Stimulated activated CD8-positive, alpha-beta memory T cell treated with anti-CD3 and anti-CD28 coated beads, Interleukin-15, amount 100 ng/mL, for 48 hours (primary cell): ENCODE results near the gene XCR1.

ENCODE experiments used
- DNase-seq, 2 donors: peaks; one replicate each; pipeline ENCODE4 v3.0.0-alpha.2; 2020; ENCODE audit warnings: low read depth in 2 of 2

XCR1 gene

DNA sequence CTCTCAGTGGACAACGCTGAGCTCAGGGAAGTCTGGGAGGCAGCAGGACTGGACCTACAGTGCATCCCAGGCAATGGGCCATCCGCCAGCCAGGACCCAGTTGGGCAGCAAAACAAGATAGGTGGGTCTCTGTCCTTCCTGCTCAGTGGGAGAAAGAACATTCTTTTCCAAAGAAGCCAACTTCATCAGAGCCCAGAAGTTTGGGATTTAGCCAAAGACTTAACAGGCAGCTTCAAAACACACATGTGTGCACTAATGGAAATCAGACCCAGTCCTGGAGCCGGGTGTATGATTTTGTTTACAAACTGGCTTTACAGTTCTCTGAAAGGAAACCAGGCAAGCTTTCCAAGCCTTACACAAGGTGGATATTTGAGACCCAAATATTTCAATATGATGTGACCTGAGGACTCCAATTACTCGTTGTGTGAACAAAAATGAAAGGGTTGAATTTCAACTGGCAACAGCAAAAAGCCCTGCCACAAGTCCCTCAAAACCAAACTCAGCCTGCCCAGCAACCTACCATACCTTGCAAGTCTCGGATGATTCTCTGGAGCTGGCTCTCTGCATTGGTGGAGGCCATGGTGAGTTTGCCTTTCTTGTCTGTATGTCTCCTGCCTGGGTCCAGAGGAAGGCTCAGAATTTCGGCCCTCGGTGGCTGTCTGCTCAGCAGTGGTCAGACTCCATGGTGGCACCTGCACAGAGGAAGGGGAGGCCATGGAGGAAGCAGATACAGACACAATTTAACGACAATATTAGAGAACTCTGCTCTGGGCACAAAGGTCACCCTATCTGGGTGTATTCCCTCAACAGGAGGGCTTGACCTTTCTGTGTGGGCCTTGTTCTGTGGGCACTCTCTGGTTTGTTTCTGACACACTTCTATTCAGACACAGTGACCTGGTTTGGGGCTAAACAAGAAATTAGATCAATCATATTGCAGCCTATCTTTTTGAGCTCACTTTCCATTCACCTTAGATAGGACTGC is 42.7 kb downstream of the XCR1 start:
- no peak for DNase-seq

DNA sequence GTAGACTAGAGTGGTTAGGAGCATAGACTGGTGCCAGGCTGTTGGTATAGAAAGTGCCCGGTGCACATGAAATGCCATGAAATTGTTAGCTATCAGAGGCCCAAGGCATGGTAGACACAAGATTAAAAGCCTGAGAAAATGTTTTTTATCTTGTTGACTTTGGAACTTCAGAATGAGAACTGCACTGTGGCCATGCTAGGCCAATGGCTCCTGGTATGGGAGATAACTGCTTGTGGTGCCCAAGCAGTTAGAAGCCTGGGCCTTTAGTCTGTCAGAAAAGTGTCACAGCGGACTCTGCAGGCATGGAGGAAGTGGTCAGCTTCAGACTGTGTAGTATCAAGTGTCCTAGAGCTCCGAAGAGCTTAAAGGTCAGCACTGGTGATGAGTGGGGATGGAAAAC is 43.5 kb downstream of the XCR1 start:
- no peak for DNase-seq

DNA sequence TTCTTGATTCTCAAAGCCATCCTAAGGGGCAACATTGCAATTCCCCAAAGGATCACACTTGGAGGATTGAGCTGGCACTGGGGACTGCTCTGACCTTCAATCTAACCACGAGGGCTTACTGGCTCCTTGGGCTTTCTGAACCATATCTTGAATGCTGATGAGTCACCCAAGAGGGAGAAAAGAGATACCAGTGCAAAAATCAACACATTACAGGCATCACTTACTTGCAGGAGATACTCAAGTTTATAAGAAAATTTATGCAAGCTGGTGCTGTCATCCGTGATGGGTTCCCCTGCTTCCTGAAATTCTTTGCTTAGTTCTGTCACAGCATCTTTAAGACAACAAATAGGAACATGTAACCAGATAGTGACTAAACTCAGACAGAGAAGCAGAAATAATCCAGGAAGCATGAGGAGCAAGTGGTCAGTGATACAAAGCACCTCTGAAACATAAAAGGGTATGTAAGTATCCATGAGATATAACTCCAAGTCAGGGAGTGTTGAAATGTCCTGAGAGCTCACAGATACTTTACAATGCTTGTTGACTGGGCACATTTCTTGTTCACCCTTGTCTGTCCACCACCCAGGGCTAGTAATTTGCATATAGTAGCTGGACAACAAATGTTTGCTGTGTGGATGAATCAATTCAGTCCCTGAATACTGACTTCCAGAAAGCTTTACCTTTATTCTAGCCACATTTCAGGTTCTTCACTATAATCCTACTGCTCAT is 45.8 kb downstream of the XCR1 start:
- no peak for DNase-seq

DNA sequence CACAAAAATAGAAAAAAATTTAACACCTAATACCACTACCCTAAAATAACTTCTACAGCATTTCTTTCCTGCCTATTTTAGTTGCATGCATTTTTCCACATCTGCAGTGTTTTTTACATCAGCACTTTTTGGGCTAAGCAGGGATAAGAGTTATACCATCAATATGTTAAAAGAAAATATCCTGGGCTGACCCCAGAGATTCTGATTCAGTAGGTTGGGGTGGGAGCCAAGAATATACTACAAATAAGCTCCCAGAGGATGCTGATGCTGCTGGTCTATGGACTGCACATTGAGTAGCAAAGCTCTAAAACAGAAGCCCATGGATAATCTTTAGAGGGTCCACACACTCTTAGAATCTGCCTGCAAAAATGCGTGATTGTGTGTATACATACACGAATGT is 46.5 kb downstream of the XCR1 start:
- no peak for DNase-seq

DNA sequence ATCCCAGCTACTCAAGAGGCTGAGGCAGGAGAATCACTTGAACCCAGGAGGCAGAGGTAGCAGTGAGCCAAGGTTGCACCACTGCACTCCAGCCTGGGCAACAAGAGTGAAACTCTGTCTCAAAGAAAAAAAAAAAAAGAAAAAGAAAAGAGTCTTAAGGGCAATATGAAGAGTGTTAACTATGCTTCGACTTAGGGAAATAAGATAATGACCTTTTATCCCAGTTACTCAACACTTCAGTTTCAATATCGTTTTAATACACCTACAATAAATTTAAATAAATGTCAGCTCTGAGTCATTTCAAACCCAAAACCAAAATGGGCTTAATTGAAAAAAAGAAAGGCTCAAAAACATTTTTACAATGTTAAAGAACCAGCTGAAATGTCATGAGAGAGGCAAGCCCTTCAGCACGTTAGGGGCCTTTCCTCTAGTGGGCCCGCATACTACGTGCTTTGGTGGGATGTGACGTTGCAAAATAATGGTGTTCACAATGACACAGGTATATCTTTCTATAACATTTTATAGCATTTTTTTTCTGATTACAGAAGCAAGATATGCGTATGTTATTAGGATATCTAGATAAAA is 47.0 kb downstream of the XCR1 start:
- DNase-seq: no peak

DNA sequence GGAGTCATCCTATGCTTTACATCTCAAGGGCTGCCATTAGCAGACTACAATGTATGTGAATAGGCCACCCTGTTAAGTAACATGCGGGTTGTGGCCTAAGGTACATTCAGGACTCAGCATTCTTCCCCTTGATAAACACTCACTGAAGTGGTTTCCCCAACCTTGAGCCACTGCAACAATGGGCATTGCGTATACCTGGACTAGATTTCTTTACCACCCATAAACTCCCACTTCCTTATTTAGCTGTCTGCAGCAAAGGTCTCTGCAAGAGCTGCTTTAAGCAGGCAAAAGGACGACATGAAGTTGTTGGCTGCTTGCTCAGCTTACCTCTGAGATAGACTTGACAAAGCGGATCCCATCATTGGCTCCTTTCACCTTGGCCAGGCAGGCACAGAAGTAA is 47.9 kb downstream of the XCR1 start:
- no peak for DNase-seq

DNA sequence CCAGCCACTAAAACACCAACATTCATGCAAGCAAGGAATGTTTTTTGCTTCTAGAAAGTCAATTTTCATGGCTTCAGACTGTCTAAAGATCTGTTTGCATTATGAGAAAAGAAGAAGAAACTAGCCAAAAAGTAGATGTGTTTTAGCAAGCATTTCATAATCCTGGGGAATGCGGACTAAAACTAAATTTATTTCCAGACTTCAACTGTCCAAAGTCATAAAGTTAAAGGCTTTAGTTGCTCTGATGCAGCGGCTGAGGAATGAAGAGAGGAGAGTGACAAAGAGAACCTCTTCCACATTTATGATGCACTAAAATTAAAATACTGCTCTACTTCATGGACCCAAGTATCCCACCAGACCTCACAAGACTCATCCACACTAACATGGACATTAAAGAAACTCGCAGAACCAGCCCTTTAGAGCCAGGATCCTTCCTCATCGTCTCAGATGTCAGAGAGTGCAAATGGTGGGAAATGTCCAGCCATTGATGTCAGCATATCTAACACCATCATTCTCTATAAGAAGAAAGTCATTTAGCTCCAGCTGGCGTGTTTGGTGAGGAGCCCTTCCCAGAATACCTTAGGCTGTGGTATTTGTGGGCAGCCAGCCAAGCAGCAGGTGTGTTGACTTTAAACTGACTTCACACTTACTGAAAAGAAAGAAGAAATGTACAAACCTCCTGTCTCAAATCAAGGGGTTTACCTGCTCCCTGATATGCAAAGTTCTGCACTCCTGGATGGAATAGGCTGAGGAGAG is 49.1 kb downstream of the XCR1 start:
- DNase-seq: peak in 1 of 2 donors; percentile 57

DNA sequence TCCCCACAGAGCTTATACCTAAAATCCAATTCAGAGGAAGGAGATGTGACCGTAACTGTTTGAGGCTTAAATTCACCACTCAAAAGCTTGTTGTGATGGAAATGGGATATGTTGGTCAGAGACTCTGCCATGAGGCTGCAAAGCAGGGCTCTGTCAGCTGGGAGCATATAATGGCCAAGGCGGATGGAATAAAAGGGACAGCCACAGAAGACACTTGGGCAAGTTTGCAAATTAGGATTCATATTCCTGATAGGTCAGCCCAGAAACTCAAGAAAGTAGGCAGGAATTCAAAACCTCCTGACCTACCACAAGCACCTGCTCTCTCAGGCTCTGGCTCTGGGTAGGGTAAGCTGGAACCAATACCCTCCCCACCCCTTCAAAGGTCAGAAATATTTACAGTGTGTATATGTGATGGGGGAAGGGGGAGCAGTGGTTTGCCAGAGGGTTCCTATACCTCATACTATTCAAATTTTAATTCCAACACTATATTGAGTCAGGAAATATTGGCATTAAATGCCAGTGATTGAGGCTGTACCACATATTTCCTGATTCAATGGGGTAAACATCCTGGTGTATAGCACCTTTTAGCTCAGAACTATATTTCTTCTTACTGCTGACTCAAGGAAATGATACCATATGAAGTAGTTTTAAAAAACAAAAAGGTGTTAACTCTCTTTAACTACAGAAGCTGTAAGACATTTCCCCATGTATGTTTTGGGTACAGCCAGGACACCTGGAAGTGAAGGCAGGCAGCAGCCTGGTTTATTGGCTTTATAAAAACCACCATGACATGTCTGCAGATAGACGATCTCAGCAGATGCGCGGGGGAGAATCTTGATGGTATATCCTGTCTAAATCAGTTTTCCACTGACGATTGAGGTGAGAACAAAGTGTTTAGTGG is 50.8 kb downstream of the XCR1 start:
- no peak for DNase-seq

DNA sequence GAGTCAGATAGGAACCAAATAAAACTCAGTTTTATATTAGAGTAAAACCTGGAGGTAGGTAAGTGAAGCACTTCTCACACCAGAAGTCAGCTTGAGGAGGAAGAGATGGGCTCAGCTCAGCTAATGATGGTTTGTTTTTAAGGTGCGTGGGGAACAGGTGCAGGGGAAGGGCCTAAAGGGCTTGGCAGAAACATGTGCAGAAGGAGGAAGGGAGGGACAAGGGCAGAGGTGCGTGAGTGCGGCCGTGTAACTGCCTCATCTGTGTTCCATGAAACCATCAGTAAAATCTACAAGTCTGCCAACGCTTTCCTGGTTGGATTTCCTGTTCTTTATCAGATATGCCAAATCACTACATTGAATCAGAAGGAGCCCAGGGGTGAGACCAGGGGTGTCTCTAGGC is 51.6 kb downstream of the XCR1 start:
- DNase-seq: no peak

DNA sequence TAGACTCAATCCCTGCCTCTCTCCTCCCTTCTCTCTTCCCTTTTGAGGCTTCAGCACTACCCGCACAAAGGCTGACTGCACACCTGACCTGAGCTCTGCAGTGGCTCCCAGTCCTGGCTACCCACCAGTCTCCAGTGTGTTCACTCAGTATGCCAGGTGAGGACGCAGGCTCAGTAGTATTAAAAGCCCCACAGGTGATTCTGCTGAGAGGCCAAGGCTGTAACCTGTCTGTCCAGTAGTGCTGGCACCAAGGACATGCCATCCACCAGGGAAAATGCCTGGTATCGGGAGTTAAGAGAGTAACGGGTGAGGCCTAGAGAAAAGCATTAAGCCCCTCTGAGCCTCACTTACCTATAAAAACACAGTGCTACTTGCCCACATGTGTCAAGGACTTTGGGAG is 52.6 kb downstream of the XCR1 start:
- DNase-seq: no peak

DNA sequence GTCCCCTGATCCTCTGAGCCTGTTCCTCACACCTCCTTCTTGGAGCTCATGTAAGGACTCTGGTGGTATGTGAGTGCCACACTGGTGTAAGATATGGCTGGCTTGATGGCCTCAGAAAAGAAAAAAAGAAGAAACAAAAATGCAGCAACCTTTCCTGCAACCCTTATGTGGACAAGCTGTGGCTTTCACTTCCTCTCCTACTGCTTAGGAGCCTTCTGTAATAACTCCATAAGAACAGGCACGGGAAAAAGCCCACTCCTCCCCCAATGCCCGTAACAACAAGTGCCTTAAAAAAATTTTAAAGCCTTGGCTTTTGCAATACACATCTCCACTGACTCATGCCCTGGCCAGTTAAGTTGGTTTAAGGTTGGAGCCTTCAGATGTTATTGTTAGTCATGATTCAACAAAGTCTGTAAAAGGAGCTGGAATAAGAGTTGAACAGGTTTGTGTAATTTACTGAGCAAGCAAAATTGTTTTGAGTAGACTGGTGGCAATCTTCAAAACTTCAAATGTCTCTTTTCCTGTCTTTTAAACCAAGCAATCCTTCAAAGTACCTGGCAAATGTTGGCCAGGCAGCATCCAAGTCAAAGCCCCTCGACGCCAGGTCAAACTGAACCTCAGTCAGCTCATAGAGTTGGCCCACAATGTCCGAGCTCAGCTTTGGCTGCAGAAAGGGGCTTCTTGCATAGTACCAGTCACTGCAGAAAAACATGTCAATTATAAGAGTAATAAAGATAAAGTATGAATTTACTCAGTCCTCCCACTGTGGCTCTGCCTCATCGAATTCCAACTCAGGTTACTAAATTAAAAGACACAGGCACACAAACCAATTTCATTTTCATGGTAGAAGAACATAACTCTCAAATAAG is 54.5 kb downstream of the XCR1 start:
- no peak for DNase-seq

DNA sequence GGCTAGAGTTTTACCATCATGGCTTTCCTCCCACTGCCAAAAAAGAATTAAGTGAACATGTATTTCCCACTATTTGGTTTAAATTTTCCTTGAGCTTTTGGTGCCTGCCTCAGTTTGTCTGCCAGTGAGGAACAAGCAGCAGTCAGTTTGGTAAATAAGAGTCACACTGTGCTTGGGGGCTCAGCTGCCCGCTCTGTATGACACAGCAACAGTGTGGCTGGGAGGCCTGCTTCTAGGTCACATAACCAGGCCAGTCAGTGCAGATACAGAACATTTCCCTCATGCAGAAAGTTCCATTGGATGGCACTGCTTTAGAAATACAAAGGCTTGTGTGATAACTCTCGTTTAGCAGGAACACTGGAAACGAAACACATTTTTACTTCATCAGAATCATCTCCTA is 57.3 kb downstream of the XCR1 start:
- DNase-seq: no peak

DNA sequence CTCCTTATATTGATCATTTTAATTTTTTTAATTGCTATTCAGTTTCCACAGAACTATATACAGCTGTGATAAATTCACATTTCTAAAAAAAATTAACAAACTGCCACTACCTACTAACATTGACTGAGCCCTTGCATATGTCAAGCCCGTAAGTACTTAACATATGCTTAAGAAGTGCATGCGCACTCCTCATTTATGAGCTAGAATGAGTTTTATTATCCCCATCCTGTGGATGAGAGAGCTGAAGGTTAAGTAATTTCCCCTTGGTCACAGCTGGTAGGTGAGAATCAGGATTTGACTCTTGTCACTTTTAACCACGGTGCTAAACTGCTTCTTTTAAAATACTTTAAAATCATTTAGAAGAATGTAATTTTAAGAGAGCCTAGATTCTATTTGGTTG is 58.2 kb downstream of the XCR1 start:
- no peak for DNase-seq

DNA sequence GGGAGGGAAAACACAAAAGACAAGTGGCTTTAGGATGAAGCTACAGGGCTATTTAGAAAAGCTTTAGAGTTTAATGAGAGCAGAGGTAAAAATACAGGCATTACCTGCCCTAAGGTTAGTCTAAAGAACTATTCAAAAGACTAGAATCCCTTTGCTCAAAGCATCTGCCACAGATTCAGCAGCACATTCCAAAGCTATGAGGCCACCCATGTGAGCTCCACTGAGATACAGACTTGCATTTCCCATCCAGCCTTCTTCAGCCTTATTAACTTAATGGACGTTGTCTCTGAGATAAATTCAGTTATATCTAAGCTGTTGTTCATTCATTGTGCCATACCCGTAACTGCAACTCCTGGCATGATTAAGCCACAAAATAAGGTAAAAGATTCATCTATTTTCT is 58.6 kb downstream of the XCR1 start:
- DNase-seq: no peak

DNA sequence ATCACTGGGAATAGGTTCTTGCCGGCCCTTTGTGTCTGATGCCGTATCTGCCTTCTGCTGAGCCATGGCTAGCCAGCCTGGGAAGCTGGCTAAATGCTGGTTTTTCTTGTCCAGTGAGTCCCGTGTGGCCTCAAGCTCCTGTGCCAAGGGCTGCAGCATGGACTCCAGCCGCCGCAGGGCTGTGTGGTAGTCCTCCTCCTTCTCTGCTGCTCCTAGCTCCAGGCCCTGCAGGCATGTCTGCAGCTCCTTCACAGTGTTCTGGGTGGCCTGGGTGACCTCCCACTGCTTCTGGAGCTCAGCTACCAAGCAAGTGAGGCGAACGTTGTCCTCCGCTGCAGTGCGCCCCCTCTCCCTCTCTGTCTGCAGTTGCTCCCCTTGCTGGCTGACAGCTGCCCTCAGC is 59.1 kb downstream of the XCR1 start:
- DNase-seq: no peak

DNA sequence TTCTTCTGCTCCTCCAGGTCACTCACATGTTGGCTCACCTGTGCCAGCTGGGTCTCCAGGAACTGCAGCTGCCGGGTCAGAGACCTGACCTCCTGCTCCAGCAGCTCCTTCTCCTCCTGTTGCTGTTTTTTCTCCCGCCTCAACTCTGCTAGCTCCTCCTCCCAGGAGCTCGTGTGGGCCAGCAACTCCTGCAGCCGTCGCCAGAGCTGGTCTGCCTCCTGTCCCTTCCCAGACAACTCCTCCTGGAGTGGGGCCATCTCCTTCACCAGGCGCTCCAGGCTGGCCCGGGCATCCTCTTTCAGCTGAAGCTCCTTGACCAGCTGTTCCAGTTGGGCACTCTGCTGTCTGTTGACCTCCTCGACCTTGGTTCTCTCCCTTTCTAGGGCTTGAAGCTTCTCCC is 59.6 kb downstream of the XCR1 start:
- no peak for DNase-seq
